NCI-H2029 (cell line): ENCODE measurements around the gene COQ10A.
"Not testable (repeated sequence)": the region's sequence is repeated elsewhere in the genome, so short reads cannot be mapped to it uniquely, and the experiment has no call there.

Experiments
- DNase-seq: peaks from one replicate; lab custom pipeline; 2025; lab: John Stamatoyannopoulos, UW

The COQ10A gene

DNA sequence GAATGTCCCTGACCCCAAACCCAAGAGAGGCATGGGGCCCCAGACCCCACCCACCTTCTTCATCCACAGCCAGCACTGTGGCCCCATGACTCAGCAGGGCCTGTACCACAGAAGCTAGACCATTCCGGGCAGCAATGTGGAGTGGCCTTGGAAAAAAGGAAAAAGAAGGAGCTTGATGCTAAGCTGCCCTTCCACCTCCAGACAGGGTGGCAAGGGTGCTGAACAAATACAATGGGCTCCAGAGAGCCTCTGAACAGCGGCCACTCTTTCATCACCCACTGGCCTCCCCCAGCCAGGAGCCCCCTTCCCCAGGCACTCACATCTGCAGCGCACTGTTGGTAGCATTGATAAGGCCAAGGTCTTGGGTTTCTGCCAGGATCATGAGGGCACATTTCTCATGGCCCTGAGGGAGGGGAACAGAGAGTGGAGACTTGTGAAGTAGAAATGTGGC, 23.0 kb upstream of the COQ10A start:
- DNase-seq = no peak

DNA sequence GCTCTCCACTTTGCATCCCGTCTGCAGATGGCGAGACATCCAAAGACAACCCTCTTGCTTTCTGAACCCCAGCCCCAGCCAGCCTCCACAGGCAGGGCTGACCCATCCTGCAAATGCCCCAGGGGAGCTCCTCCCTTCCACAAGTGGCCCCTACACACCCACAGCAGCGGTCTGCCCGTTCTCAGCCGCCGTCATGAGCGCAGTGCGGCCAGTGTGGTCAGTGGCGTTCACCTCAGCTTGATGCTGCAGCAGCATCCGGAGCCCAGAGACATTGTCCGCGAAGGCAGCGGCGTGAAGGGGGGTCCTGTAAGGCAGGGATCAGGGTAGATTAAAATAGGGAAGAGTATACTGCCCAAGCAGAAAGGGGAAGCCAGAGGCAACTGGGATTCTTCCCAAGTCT, 22.2 kb upstream of the COQ10A start:
- no peak for DNase-seq

DNA sequence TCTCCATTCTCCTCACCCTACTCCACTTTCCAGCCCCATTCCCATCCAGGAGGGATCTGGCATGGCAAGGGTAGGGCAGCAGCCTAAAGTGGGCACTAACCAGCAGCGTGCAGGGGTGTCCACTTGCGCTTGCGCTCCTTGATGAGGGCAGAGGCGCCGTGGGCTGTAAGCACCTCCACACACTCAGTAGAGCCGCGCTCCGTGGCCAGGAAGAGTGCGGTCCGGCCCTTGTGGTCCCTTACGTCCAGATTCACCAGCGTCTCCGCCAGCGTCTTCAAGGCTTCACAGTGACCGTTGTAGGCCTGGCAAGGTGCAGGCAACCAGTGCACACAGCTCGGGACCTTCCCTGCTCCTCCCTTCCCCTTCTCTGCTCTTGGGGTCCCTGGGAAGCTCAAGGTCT, 18.8 kb upstream of the COQ10A start:
- DNase-seq = no peak

DNA sequence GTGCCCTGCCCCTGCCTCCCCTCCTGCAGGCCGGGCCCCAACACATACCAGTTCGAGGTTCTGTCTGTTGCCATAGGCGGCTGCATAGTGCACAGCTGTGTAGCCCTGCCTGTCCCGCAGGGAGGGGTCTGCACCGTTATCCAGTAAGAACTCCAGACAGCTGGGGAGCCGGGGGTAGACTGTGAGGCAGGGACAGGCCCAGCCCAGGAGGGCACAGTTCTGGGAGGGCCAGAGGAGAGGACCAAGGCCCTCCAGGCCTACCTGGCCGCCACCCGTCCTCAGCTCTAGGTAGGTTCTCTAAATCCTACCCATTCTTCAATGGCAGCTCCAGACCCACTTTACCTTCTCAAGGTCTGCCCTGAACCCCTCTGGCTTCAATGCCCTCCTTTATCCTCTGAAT, 18.0 kb upstream of the COQ10A start:
- DNase-seq = no peak

DNA sequence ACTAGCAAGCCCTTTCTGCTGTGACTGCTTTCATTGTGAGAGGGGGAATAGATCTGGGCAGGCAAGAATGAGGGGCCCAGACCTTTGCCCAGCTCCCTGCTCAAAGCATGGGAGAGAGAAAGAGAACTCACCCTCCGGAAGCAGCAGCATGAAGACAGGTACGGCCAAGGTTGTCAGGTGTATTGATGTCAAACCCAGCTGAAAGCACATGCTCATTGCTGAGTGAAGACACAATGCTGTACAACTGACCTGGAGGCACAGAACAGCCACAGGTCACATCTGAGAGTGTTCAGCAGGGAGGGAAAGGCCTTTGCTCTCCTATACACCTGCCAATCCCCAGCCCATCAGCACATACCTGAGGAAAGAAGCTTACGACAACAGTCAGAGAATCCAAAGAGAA, 14.1 kb upstream of the COQ10A start:
- no peak for DNase-seq

DNA sequence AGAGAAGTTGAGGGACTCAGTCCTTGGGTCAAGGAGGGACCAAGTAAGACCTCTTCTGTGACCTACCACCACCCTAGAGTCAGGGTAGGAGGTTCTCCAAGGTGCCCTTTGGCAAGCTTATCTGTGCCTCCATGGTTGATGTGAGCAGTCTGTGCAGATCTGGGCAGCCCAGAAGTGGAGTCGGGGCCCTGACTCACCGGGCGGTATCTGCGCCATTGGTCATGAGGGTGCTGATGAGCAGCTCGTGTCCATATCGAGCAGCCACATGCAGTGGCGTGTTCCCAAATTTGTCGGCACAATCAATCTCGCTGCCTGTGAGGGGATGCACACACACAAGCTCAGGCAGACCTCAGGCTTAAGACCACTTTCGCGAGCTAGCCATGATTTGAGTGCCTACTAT, 13.7 kb upstream of the COQ10A start:
- no peak for DNase-seq

DNA sequence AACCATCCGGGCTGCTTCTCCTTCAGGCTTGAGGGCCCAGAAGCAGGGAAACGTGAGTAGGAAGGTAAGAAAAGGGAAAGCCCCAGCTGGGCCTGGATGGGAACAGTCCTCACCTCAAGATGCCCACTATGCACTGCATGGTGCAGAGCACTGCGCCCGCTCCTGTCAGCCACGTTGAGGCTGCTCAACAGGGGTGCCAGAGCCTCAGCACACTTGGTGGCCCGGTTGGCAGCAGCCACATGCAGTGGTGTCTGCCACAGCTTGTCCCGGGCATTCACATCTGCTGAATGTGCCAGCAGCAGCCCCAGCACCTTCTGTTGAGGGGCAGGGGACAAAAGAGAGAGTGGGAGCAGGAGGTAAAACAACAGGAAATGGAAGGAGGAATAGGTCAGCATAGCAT, 11.1 kb upstream of the COQ10A start:
- no peak for DNase-seq

DNA sequence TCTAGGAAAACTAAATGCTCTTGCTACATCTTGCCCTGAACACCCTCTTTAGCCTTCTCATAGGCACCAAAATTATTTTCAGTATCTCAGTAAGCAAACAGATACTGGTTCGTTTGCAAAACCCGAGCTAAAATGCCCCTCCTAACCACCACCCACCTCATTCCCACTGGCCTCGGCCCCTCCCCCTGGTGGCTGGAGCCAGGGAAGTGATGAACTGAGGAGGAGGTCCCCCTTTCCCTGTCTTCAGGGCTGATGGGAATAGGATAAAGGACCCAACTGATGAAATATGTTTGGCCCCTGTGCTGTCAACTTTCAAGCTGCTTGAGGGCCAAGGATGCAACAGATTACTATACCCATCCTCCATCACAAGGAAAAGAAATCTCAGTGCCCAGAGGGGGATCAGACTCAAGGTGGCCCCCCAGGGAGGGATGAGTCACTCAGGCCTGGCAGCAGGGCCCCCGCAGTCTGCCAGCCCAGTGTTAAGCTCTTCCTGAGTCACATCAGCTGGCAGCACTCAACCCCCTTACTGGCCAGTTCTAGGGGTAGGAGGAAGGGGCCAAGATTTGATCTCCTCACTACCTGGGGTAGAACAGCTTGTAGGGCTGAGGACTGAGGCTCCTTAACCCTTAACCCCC, 10.3 kb upstream of the COQ10A start:
- no peak for DNase-seq

DNA sequence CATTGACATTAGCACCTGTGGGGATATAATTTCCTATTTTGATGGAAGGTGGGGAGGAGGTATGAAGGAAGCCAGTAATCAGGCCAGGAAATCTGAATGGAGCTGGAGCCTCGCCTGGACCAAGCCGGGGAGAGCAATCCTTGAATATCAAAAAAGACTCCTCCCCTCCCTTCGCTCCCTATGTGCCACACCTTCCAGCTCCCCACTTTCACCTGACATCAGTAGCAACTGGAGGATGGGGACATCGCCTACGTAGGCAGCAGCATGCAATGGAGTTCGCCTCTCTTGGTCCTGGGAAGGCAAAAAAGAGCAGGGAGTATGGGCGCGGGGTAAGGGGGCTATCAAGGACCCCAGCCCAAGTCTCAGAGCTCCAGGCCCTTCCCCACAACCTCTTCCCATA, 9.7 kb upstream of the COQ10A start:
- DNase-seq = no peak

DNA sequence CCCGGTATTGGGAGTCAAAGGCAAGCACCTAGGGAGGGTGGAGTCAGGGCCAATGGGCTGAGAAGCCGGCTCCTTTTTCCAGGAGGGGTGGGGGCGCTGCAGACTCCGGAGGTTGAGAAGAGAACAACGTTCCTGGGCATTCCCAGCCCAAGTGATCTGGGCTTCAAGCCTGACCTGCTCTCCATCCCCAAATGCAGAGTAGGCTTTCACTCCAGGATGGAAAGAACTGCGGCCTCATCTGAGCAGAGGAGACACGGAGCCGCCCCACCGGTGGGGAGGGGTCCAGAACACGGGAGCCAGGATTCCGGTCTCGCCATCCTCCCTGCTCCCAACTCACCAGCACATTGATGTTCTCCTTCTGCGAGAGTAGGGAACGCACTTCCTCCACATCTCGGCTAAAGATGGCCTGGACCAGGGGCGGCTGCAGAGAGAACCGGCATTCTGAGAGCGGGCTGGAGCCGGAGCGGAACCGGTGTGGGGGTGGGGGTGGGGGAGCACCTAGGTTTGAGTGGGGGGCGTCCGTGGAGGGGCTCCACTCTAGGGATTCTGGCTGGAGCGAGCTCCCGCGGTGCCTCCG, 9.2 kb upstream of the COQ10A start:
- no peak for DNase-seq

DNA sequence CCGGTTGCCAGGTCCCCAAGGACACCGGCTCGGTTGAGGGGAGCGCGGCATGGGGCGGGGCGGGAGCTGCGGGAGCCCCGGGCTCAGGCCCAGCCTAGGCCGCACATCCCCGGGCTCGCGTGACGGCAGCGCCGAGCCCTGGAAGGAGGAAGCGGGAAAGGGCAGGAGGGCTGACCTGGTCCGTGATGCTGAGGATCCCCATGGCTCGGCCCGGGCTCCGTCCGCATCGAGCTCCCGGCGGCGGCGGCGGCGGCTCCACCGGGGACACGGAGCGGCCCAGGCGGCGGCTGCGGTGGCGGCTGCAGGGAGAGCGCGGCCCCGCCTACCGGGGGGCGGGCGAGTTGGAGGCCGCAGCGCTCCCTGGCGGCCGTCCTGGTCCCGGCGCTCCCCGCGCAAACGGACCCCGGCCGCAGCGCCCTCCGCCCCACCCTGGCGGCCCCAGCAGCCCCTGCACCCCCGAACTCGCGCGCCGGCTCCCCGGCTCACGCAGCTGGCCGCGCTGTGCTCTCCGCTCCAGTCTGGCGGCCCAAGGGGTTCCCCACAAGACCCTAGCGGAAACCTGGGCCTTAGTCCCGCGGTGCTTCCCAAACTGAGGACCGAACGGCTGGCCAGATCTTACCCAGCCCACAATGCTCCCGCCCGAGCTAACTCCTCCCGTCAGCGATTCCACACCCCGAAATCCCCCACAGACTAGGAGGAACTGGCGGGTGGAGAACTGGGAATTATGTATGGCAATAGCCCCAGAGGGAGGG, 8.5 kb upstream of the COQ10A start, which contains the start of gene ANKRD52:
Gene ANKRD52 (minus strand): TSS at position 317 of the 752 bp plus-strand sequence. CDS start 115 bp downstream, at position 202.
- peak; percentile 60 for DNase-seq

DNA sequence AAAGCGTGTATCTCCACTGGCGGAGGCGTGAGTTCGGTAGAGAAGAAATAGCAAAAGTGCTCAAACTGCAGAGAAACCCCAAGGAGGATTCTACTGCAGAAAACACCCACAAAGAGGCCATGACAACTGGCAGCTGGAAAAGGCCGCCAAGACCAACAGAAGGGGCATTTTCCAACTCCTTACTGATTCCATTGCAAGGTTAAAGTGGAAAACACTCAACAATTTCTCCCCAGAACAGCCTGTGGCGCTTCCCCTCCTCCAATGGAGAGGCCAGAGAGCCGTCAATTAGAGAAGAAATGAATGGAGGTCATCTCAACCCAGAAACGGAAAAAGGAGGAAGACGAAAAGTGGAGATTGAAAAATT, 7.9 kb upstream of the COQ10A start:
- no peak for DNase-seq

DNA sequence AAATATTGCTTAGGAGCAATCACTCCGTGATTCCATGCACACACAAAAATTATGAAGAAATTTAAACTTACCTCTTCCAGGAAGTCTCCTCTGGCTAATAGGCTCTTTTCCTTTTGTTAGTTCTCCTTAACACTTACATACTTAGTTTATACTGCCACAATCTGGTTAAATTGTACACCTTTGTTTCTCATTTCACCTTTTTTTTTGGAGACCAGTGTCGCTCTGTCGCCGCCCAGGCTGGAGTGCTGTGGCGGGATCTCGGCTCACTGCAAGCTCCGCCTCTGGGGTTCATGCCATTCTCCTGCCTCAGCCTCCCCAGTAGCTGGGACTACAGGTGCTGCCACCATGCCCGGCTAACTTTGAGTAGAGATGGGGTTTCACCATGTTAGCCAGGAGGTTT, 6.4 kb upstream of the COQ10A start:
- no peak for DNase-seq

DNA sequence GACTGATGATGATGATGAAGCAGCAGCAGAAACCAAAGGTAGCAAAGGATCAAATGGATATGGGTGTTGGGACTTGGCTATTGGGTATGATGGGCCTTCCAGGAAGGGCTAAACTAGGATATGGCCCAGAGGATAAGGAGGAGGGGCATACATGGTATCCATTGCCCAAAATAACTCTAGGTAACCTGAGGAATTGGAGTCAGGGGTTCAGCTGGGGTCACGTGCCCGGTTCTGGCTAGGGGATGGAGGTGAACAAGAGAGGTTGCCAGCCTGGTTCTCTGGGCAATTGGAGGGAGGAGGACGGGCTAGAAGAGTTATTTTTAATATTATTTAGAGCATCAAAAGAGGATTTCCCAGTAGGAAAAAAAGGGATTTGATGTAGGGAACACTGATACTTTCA, 5.8 kb upstream of the COQ10A start:
- no peak for DNase-seq

DNA sequence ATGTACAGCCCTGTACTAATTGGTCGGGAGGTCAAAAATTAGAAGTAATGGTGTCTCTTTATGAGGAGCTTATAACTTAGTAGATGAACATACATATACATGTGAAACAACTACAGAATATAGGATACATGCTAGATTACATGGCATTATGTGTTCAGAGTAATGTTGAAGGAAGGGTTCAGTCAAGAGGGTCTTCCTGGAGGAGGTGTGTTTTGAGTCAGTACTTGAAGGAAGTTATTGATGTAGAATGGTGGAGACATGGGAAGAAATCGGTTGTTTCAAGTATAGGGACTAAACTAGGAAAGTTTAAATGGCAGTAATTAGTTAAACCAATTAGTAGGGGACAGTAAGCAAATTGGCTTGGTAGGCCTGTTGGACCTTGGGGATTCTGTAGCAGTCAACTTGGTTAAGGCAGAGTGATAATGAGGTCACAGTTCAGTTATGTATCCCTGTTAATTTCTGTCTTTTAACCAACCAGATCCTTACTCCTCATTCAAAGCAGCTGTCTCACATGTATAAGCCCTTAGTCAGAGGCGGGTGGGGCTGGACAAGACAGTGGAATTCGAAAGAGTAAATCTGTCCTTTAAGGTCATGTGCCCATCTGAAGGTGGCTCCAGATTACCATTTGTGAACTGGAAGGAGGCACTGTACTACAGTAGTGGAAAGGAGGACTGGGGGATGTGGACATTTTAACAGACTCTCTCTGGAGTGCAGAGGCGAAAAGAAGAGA, 5.1 kb upstream of the COQ10A start:
- DNase-seq = no peak

DNA sequence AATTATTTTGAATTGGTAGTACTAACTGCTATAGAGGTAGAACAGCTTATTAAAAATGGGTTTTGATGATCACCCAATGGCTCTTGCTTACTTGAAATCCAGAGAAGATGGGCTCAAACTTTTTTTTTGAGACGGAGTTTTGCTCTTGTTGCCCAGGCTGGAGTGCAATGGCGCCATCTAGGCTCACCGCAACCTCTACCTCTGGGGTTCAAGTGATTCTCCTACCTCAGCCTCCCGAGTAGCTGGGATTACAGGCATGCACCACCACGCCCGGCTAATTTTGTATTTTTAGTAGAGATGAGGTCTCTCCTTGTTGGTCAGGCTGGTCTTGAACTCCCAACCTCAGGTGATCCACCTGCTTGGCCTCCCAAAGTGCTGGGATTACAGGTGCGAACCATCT, 3.8 kb upstream of the COQ10A start:
- DNase-seq = not testable (repeated sequence)

DNA sequence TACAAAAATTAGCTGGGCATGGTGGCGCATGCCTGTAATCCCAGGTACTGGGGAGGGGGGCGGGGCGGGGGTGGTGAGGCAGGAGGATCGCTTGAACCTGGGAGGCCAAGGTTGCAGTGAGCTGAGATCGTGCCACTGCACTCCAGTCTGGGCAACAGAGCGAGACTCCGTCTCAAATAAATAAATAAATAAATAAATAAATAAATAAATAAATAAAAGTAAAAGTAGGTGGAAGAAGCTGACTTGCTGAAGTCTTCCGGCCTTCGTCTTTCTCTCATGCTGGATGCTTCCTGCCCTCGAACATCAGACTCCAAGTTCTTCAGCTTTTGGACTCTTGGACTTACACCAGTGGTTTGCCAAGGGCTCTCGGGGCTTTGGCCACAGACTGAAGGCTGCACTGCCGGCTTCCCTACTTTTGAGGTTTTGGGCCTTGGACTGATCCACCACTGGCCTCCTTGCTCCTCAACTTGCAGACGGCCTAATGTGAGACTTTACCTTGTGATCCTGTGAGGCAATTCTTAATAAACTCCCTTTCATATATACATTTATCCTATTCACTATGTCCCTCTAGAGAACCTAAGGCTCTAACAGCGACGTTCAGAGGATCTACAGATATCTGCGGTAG, 562 bp upstream of the COQ10A start:
- not testable (repeated sequence) for DNase-seq

DNA sequence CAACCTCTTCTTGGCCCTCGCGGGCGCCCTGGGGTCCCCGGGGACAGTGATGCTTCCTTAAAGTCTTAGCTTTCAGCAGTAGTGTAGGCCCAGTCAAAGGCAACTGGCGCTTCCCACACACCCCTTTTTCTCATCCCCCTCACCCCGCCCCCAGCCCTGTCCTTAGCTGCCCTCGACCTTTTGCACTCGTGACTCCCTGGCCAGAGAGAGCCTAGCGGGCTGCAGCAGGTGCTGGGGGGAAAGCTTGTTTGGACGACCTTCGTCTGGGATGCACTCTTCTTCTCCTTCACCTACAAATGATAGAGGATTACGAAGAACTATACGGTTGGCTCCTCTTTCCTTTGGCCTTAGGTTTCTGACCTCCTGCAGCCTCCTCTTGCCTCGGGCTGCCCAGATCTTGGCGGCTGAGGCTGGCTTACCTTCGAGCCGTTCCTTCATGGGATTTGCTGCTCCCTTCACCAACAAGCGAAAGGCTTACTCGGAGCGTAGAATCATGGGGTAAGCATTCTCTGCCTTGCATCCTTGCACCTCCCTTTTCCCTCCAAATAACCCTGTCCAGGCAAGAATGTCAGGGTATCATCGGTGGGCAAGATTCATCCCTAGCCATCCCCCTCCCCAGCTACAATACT, 815 bp downstream of the COQ10A start:
- DNase-seq = no peak

DNA sequence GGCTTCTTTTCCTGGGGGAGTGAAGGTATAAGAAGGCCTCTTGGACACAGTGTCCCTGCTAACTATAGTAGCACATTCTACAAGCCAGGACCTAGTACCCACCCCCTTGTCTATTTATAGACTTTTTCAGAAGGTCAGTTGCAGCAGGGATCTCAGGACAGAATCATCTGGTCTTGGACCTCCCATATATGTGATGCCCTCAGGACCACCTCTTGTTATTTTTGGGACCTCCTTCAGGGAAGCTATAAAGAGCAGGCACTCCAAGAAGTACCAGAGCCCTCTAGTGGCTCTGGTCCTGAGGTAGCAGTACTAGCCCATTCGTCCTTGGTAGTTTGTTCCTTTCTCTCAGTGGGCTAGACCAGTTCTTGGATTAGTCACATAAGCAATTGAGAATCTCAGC, 4.3 kb downstream of the COQ10A start:
- no peak for DNase-seq

DNA sequence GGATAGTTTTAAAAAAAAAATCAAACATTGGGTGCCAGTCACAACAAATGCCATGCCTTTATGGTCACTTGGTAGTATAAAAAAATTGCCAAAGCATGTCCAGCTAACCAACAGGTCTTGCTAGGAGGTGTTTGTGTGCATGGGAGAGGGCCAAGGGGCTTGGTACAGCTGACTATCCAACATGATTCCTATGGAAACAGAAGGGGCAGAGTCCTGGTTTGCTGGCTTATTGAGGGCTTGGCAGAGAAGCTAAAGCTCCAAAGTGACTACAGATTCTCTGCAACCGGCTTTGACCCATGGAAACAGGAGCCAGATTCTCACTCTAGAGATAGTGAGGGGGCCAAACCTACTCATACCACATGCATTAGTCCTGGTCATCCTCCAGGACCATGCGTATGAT, 5.7 kb downstream of the COQ10A start:
- not testable (repeated sequence) for DNase-seq

DNA sequence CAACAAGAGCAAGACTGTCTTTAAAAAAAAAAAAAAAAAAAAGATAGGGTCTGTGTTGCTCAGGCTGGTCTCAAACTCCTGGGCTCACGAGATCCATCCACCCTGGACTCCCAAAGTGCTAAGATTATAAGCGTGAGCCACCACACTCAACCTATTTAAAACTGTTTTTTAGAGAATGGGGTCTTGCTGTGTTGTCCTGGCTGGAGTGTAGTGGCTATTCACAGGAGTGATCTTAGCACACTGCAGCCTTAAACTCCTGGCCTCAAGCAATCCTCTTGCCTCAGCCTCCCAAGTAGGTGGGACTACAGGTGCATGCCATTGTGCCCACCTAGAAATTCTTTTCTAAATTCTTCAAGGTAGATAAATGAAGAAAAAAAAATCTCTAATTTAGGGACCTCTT, 7.6 kb downstream of the COQ10A start:
- no peak for DNase-seq

DNA sequence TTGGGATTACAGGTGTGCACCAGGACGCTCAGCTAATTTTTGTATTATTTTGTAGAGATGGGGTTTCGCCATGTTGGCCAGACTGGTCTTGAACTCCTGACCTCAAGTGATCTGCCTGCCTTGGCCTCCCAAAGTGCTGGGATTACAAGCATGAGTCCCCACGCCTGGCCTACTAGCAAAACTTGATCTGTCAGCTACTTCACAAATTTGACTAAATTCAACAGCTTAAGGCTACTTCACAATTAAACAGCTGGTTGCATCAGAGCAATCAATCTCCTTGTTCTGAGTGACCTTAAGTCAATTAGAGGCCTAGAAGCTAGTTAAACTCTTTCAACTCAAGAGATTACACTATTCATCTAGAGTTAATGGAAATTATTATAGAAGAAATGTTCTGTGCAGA, 12.2 kb downstream of the COQ10A start:
- DNase-seq = no peak
